Colonic mucosa (tissue), 4 donors: ENCODE data around the gene ZNF479. TPM values are rescaled to one million over a fixed set of nuclear protein-coding genes. Genes with fewer than 3 reads are reported as not detected.
"Not testable (repeated sequence)": the region's sequence is repeated elsewhere in the genome, so short reads cannot be mapped to it uniquely, and the experiment has no call there.

ENCODE experiments used
- DNase-seq: peaks from one replicate; pipeline ENCODE4 v3.0.0-alpha.2; 2020
- H3K27ac ChIP-seq: fragments of 200-600 bp; one replicate; pipeline ENCODE4 v1.8.0; 2021
- H3K27me3 ChIP-seq: fragments of 200-600 bp; one replicate; pipeline ENCODE4 v1.8.0; 2021
- H3K36me3 ChIP-seq: fragments of 200-600 bp; one replicate; pipeline ENCODE4 v1.8.0; 2021
- H3K4me1 ChIP-seq: fragments of 200-600 bp; one replicate; pipeline ENCODE4 v1.8.0; 2021; ENCODE audit warnings: mild to moderate bottlenecking
- H3K4me3 ChIP-seq: fragments of 200-600 bp; one replicate; pipeline ENCODE4 v1.8.0; 2021
- H3K9ac ChIP-seq, 2 donors: one replicate each; pipeline ENCODE4 v1.7.0; 2013; ENCODE audit warnings: control low read depth in 2 of 2, low read depth in 2 of 2, low read length in 2 of 2
- H3K9me3 ChIP-seq: fragments of 200-600 bp; one replicate; pipeline ENCODE4 v1.8.0; 2021
- CTCF ChIP-seq: fragments of 200-600 bp; IDR thresholded peaks from one replicate; pipeline ENCODE4 v1.8.0; 2022; ENCODE audit warnings: antibody characterized with exemption, mild to moderate bottlenecking
- intact Hi-C: fragments of 100-400 bp; cut with DNase I; formaldehyde crosslinking; loops from one replicate; pipeline ENCODE4 v1.14.1; 2022
- total RNA-seq, 2 donors: library from RNA; stranded (reverse); fragmentation: NEBNext Ultra II Directional in 1 of 2; extraction: Animal tissue kit (Norgen Biotek cat#: 25700) in 1 of 2; gene quantifications; one replicate each; pipeline ENCODE4 v1.2.1, GENCODE V29; 2021
- donor health status: healthy.
- donor health status: DM: no; HTN: no; CAD: no.
- donor health status: DM: no; HTN: no; CAD: no.

ZNF479 gene
- total RNA-seq, 2 donors from 2014 or later = not detected

GRCh38 chr7:57176928-57177635 lies 44.8 kb upstream of the ZNF479 start:
- Histone ChIP-seq H3K4me1 (no peaks in the 10 kb centered on the region), H3K9ac (no peak overlapping the region), H3K27me3 (no peaks in the 10 kb centered on the region), H3K36me3 (no peaks in the 10 kb centered on the region), H3K9me3 (no peaks in the 10 kb centered on the region), H3K4me3 (no peak overlapping the region), H3K27ac (no peak overlapping the region)
- no peak for TF ChIP-seq CTCF
- DNase-seq = no peak
- intact Hi-C loops = no loop called here

GRCh38 chr7:57165285-57165899 lies 33.2 kb upstream of the ZNF479 start:
- no peaks in the 10 kb centered on the region for H3K27me3 ChIP-seq
- DNase-seq = no peak
- no peaks in the 10 kb centered on the region for H3K4me1 ChIP-seq
- H3K4me3 ChIP-seq = no peak overlapping the region
- H3K36me3 ChIP-seq = no peaks in the 10 kb centered on the region
- H3K9me3 ChIP-seq = no peaks in the 10 kb centered on the region
- TF ChIP-seq CTCF = no peak
- no peak overlapping the region for H3K9ac ChIP-seq
- no peak overlapping the region for H3K27ac ChIP-seq
- intact Hi-C loops = no loop called here

GRCh38 chr7:57120123-57120784 lies 12.0 kb downstream of the ZNF479 start:
- H3K27me3 ChIP-seq, intact Hi-C loops, H3K9me3 ChIP-seq, H3K4me1 ChIP-seq, H3K4me3 ChIP-seq, H3K9ac ChIP-seq, H3K27ac ChIP-seq, DNase-seq, H3K36me3 ChIP-seq: not testable (repeated sequence)
